Hematopoietic multipotent progenitor cell treated with erythropoietin and hydrocortisone succinate and interleukin-3 and kit ligand, for 17 days (in vitro differentiated cells): ENCODE measurements around the gene BLOC1S4.

Experiments
- DNase-seq: peaks from one replicate; pipeline ENCODE4 v3.0.0-alpha.2; 2015; ENCODE audit warnings: low spot score

The BLOC1S4 gene

GRCh38 chr4:6764976-6765620, 49.1 kb downstream of the BLOC1S4 start:
- DNase-seq, result no peak

DNA sequence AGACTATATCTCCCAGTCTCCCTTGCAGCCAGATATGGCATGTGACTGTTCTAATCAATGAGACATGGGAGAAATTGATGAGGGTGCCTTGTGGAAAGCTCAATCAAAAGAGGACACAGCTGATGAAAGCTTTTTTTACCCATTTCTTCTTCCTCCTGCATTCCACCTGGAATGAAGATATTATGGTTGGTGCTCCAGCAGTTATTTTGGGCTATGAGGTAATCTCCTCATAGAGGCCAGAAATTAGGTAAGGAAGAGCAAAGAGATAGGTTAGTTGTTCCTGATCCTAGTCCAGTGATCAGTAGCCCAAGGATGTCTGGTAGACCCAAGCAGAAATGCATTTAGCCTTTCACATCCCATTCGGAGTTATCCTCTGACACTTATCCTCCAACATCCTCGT, 49.7 kb downstream of the BLOC1S4 start:
- no peak for DNase-seq
